Hepatic stellate cell (primary cell): Measurements from ENCODE around the gene DCDC2.
"Not testable (repeated sequence)": the region's sequence is repeated elsewhere in the genome, so short reads cannot be mapped to it uniquely, and the experiment has no call there.

Experiments used
- DNase-seq: peaks from one replicate; pipeline ENCODE4 v3.0.0; 2011; ENCODE audit warnings: low spot score

The DCDC2 gene

GRCh38 chr6:24378473-24379097 lies 20.7 kb upstream of the DCDC2 start:
- DNase-seq: no peak

DNA sequence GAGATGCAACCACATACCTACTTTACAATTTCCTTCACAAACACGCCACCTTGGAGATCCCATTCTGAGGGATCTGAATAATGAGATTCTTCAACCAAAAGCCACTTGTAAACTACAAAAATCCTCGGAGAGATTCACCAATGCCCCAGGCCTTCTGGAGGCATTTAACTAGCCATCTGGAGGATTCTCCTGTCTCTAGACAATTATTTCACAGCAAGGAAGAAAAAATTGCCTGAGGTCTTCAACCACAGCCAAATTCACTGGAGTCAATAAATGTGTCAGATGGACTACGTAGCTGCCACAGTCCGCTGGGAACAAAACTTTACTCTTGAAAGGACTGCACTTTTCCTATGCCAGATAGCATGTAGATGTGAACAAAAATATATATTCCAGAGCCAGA lies 19.0 kb upstream of the DCDC2 start:
- DNase-seq: no peak

DNA sequence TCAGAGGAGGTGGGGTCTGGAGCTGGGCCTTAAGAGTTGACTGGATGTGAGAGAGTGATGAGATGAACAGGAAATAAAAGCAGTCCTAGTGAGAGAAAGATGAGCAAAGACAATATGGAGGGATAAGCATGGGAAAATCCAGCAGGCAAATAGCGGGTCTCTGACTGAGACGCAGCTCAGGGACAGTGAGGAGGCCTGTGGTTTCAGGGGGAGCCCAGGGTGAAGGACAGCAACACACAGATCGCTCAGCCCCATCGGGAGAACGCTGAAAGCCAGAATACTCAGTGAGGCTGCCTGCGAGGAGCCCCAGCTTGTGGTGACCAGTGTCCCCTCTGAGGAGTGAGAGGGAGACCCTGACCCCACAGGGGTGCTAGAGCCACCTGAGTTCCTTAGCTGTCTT lies 16.8 kb upstream of the DCDC2 start:
- DNase-seq: no peak

- DNase-seq: not testable (repeated sequence)
Measured at GRCh38 chr6:24365103-24365633, 7.3 kb upstream of the DCDC2 start.

DNA sequence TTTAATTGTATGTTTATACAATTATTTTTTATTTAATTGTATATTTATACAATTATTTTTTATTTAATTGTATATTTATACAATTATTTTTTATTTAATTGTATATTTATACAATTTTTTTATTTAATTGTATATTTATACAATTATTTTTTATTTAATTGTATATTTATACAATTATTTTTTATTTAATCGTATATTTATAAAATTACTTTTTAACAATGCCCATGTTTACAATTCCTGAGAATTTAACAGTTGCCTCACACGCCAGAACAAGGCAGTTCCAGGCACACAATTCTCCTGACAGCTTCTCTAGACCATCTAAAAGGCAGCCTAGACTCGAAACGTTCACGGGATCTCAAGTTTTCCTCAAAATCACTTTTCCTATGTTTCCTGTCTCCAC lies 4.5 kb upstream of the DCDC2 start:
- not testable (repeated sequence) for DNase-seq

- peak; percentile 43 for DNase-seq
Measured at GRCh38 chr6:24359640-24360454, 2.0 kb upstream of the DCDC2 start.

GRCh38 chr6:24358219-24358821 lies 461 bp upstream of the DCDC2 start:
- DNase-seq: no peak

DNA sequence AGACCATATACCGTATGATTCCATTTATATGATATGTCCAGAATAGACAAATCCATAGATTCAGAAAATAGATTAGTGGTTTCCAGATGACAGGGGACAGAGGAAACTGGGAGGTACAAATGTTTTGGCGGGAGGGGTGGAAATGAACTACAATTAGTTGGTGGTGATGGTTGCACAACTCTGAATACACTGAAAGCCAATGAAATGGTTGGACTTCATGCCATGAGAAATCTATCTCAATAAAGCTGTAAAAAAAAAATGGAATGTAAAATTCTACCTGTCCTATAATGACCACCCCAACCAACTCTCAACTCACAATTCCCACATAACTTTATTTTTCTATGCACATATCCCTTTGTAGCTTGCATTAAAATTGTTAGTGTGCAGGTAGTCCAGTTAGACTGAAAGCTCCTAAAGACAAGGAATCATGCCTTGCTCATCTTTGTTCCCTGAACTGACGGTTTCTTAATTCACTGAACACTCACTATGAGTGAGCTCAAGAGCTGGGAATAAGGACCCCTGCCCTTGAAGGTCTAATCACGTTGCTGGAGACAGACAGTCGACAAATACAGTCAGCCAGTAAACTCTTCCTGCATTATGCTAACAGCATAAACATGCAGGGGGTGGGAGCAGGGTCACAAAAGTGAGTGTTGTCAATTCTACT lies 1.4 kb downstream of the DCDC2 start:
- no peak for DNase-seq

- no peak for DNase-seq
Measured at GRCh38 chr6:24355393-24355792, 2.5 kb downstream of the DCDC2 start.

DNA sequence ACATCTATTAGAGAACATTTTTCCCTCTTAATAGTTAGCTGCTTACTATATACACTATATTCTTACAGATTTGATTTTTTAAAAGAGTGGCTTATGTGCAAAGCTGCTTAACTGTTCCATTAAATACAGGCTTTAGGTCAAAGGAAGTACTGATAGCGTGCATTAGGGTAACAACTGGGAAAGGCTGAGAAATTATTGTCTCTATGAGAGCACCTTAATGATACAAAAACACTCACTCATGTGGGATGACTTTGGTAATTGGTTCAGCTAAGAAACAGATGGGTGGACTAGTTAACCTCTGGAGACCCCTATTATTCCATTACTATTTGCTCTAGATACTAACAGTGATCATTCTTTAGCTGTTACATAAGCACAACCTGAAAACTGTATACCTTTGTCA lies 4.0 kb downstream of the DCDC2 start:
- DNase-seq: no peak

DNA sequence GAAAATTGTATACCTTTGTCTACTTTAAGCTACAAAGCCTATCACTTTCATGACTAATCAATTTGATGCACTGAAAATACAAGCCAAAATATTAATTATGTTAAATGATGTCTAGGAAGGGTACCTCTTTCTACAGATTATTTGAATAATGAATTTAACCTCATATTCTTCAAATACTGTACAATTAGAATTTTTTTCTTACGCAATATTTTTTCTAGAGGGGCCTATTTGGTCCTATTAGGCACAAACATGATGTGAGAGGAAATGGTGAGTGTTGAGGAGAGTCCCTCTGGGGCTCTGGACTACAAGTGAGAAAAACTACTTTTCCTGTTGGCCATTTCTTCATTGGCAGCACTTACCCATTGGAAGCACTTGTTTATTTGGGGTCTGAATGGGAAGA lies 5.4 kb downstream of the DCDC2 start:
- DNase-seq: no peak

- DNase-seq: no peak
Measured at GRCh38 chr6:24344976-24345375, 12.9 kb downstream of the DCDC2 start.

DNA sequence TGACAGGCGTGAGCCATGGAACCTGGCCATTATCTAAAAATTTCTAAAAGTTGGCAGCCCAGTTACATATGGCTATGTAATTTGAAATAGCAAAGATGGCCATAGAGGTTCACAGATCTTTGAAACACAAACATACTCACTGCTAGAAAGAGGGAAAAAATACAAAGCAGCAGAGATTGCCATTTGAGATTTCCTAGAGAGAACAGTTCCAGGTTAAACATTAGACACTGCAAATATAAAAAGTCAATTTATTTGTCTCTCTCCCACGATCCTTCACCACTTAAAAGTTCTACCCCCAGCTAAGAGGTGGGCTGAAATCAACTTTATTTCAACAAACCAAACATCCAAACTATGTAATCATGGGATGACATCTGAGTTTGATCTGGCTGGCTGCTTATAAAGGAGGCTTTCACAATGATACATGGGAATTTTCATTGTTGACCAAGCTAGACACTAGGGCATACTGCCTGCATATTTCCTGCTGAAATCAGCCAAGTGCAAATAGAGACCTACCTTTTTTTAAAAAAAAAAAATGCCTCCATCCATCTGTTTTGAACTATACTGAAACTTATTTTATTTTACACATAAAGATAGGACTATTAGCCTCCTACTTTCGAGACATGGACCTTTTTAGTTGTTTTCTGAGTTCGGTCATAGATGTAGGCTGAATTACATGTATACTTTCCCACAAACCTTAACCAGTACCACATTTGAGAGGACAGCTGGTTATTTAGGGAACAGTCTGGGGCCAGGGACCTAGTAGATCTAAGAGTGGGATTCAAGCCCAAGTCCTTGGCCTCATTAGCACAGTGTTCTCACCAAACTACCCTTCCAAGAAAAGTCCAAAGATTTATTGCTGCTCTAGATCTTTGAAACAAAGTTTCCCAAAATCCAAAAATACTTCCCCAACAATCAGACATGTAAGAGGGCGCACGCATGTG lies 16.6 kb downstream of the DCDC2 start:
- no peak for DNase-seq

DNA sequence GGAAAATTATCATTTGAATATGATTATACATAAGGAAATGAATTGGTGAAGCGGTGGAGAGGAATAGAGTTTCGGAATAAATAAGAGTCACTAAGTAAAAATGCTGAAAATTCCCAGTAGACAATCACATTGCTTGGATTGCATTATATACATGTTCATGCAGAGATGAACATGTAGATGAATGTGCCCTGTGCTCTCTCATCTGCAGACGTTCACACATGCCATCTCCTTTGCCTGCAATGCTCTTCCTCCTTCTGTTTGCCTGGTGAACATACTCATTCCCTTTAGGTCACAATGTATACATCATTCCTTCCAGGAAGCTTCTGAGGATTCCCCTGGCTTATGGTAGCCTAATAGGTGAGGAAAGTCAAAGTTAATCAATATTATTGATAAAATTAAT lies 17.9 kb downstream of the DCDC2 start:
- DNase-seq: no peak

DNA sequence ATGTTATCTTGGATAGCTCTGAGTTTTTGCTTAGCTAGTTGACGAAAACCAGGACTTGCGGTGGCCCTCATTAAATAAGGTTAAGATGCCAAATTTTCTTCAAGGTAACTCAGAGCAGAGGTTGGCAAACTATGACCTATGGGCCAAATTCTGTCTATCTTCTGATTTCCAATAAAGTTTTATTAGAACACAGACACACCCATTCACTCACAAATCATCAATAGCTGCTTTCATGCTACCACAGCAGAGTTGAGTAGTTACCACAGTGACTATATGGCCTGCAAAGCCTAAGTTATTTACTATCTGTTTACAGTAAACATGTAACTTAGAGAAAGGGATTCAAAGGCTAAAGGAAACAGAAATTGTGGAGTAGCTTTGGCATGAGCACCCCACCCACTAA lies 23.6 kb downstream of the DCDC2 start:
- no peak for DNase-seq

DNA sequence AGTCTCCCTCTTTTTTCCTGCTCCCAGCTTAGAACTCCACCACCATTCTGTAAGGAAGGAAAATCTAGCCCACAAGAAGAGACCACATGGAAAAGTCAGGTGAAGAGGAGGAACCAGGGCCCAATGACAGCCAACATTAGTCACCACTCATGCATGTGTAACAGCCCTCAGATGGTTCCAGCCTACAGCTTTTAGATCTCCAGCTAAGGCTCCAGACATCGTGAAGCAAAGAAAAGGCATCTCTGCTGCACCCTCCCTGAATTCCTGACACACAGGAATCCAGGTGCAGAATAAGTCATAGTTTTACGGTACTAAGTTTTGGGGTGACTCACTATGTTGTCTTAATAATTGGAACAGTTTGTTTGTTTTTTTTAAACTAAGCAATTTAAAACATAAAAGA lies 25.5 kb downstream of the DCDC2 start:
- no peak for DNase-seq

DNA sequence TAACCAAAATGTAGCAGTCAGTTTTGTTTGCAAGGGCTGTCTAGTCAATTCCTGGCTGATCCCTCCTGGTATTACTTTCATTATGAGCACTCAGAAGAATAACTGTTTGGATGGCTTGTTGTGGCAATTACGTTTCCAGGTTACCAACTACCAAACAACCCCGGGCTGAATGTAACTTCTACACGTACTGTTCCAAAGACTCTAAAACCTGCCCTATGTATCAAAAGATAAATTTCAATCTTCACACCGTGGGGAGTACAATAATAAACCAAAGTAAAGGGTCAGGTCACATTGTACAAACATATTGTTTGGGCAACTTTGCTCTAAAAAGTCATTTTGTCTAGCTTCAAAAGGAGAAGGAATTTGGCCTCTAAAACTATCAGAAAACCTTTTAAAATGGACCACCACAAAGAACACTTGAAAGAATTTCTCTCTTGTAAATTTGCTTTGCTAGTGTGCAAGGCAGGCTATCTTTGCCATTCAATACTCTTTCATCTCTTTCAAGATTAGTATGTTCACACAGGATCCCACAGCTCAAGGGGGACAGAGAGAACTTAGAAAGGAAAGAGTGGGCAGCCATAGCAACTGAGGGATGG lies 27.6 kb downstream of the DCDC2 start:
- DNase-seq: no peak

GRCh38 chr6:24329451-24329850 lies 28.4 kb downstream of the DCDC2 start:
- DNase-seq: no peak

DNA sequence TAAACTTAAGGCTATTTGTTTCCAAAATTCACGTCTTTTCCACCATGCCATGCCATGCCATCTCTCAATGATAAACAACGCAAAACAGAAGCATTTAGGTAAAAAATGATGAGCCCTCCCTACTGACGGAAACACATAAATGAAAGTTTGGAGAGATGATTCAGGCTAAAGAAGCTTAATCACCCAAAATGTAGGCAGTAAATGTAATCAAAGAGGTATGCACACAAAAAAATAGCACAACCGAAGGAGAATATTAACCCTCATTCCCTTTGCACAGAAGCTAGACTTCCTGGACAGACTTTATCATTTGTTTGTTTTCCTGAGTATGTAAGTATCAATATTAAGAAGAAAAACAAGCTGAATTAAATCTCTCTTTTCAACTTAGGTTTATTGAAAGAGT lies 28.8 kb downstream of the DCDC2 start:
- DNase-seq: no peak

- DNase-seq: no peak
Measured at GRCh38 chr6:24327756-24328155, 30.1 kb downstream of the DCDC2 start.

DNA sequence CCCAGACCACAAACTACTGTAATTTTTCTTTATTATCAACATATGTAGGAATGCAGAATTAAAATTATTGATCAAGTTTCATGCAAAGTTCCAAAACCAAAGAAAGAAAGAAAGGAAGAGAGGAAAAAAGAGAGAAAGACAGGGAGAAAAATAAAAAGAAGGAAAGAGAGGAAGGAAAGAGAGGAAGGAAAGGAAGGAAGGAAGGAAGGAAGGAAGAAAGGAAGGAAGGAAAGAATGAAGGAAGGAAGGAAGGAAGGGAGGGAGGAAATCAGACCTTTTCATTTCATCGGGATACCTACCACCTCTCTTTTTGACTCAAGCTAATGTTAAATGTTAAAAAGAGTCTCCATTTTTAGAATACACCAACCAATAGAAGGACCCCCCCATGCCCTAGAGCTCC lies 31.9 kb downstream of the DCDC2 start:
- DNase-seq: no peak
